ENCODE results near the gene MORF4L1.
"Not testable (repeated sequence)": the region's sequence is repeated elsewhere in the genome, so short reads cannot be mapped to it uniquely, and the experiment has no call there.

Gene MORF4L1

GRCh38 chr15:78859971-78860719, 12.5 kb upstream of the MORF4L1 start:
- peak; percentile 90 for DNase-seq

- DNase-seq: not testable (repeated sequence)
These were observed 7.1 kb upstream of the MORF4L1 start for GRCh38 chr15:78865585-78865984.

DNA sequence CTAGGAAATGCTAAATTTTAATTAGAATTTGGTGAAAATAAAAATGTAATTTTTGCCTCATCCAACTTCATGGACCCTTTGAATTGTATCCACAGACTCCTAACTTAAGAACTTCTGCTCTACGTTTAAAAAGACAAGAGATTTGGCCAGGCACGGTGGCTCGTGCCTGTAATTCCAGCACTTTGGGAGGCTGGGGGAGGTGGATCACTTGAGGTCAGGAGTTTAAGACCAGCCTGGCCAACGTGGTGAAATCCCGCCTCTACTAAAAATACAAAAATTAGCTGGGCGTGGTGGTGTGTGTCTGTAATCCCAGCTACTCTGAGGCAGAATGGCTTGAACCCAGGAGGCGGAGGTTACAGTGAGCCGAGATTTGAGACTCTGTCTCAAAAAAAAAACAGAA, 6.7 kb upstream of the MORF4L1 start:
- DNase-seq: not testable (repeated sequence)

- DNase-seq: no peak
These were observed 5.9 kb upstream of the MORF4L1 start for GRCh38 chr15:78866803-78867202.

- no peak for DNase-seq
These were observed 4.3 kb upstream of the MORF4L1 start for GRCh38 chr15:78868366-78868765.

DNA sequence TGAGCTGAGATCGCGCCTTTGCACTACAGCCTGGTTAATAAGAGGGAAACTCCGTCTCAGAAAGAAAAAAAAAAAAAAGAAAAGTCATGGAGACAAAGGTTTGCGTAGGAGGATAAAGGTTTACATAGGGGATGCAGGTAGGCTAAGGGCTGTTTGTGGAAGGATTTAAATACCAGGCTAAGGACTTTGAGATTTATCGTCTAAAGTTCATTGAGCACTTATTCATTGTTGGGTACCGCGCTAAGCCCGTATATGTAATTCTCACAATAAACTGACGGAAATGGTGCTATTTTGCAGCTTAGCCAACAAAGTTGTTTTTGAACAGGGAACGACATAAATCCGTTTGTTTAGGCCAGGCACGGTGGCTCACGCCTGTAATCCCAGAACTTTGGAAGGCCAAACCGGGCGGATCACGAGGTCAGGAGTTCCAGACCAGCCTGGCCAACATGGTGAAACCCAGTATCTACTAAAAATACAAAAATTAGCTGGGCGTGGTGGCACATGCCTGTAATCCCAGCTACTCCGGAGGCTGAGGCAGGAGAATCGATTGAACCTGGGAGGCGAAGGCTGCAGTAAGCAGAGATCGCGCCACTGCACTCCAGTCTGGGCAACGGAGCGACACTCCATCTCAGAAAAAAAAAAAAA, 1.1 kb upstream of the MORF4L1 start:
- DNase-seq: not testable (repeated sequence)

GRCh38 chr15:78872972-78873792, 492 bp downstream of the MORF4L1 start:
- DNase-seq: peak; percentile 92

GRCh38 chr15:78873793-78874765, 1.4 kb downstream of the MORF4L1 start:
- DNase-seq: peak; percentile 28

GRCh38 chr15:78875107-78875914, 2.6 kb downstream of the MORF4L1 start:
- no peak for DNase-seq

GRCh38 chr15:78876954-78877353, 4.3 kb downstream of the MORF4L1 start:
- not testable (repeated sequence) for DNase-seq

GRCh38 chr15:78878356-78878755, 5.7 kb downstream of the MORF4L1 start:
- no peak for DNase-seq

- peak; percentile 35 for DNase-seq
These were observed 7.0 kb downstream of the MORF4L1 start for GRCh38 chr15:78879517-78880241.

GRCh38 chr15:78880242-78880533, 7.5 kb downstream of the MORF4L1 start:
- no peak for DNase-seq

GRCh38 chr15:78880813-78881212, 8.1 kb downstream of the MORF4L1 start:
- DNase-seq: no peak

DNA sequence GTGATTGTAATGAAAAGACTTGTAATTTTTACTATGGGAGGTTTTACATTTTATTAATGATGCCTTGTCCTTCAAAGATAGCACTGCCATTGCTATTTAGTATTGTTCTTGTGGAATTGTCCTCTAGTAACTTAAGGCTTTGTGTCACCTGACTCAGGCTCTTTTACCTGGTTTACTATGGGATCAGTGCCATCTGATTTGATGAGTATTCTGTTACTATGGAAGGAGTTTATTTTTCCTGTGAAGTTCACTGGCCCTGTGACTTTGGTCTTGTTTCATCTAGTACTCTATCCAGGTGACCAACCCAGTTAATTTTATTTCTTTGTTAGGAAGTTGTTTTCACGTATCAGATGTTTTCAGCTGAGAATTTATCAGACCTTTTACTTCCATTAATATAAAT, 9.0 kb downstream of the MORF4L1 start:
- DNase-seq: no peak

DNA sequence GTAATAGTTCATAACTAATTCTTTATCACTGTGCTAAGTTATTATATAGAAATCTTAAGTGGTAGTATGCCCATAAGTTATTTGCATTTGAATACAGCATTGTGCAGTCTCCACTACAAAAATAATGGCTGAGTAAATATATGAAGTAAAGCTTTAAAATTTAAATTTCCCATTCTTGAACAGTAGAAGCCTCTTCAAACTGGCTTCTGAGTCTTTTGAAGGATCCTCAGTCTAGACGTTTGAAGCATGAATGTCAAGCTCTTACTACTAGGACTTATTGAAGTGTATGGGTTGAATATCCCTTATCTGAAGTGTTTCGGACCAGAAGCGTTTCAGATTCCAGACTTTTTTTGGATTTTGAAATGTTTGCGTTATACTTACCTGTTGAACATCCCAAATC, 16.3 kb downstream of the MORF4L1 start:
- no peak for DNase-seq

DNA sequence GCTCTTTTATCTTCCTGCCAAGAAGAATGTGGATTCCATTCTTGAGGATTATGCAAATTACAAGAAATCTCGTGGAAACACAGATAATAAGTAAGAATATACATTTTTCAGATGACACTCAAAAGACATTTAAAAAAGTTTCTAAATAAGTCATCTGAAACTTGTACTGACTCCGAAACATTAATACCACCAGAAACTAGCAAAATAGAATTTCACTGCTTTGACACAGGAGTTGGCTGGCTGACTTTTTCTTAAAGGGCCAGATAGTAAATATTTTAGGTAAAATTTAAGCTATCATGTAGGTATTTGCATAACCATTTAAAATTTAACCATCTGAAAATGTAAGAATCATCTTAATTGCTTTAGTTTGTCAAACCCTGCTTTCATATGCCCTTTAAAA, 20.8 kb downstream of the MORF4L1 start:
- DNase-seq: no peak

GRCh38 chr15:78895471-78895870, 22.8 kb downstream of the MORF4L1 start:
- DNase-seq: no peak

GRCh38 chr15:78898540-78898939, 25.9 kb downstream of the MORF4L1 start:
- no peak for DNase-seq

- DNase-seq: not testable (repeated sequence)
These were observed 28.3 kb downstream of the MORF4L1 start for GRCh38 chr15:78900819-78901533.
